SKM-1 treated with dmso at 0.1 percent for 144 hours (cell line): Measurements from ENCODE around the gene KDM1B.

Source experiments
- DNase-seq: peaks from one replicate; lab custom pipeline; 2025; ENCODE audit not compliant: unreplicated experiment; lab: John Stamatoyannopoulos, UW

Gene KDM1B

GRCh38 chr6:18260448-18261106 is 105.4 kb downstream of the KDM1B start:
- peak; percentile 43 for DNase-seq

- DNase-seq, result no peak
Measured at GRCh38 chr6:18261877-18262276, 106.7 kb downstream of the KDM1B start.

GRCh38 chr6:18262702-18263417 is 107.6 kb downstream of the KDM1B start:
- no peak for DNase-seq

GRCh38 chr6:18263418-18264218 is 108.4 kb downstream of the KDM1B start:
- DNase-seq, result peak; percentile 15

- DNase-seq, result peak; percentile 76
Measured at GRCh38 chr6:18264219-18264922, 109.1 kb downstream of the KDM1B start, which contains the start of gene DEK. Gene DEK (minus strand): TSS chr6:18264530. CDS start chr6:18263987, 543 bp downstream.

GRCh38 chr6:18264923-18265377 is 109.7 kb downstream of the KDM1B start:
- DNase-seq, result no peak

GRCh38 chr6:18265787-18266522 is 110.7 kb downstream of the KDM1B start:
- DNase-seq, result no peak

- no peak for DNase-seq
Measured at GRCh38 chr6:18266523-18266912, 111.3 kb downstream of the KDM1B start.

GRCh38 chr6:18268066-18268465 is 112.8 kb downstream of the KDM1B start:
- DNase-seq, result no peak

GRCh38 chr6:18269253-18269652 is 114.0 kb downstream of the KDM1B start:
- DNase-seq, result no peak

GRCh38 chr6:18269717-18270116 is 114.5 kb downstream of the KDM1B start:
- DNase-seq, result no peak

- DNase-seq, result no peak
Measured at GRCh38 chr6:18270216-18270615, 115.0 kb downstream of the KDM1B start.
